ENCODE results near the gene ACP5. TPM values are rescaled to one million over a fixed set of nuclear protein-coding genes. Genes with fewer than 3 reads are reported as not detected.
A peak's percentile ranks its signal among the peaks of the same experiment; 100 is the strongest.

Gene ACP5
- total and polyA plus RNA-seq, 8 donors: 1.5 to 299 (median 3.5) TPM

- Histone ChIP-seq H3K27me3 (no peaks in the 10 kb centered on the region), H3K9me3 (no peaks in the 10 kb centered on the region), H3K4me1 (peaks cover 11 to 31% of the 10 kb centered on the region in 2 donors), H3K4me3 (no peak overlapping the region), H3K36me3 (no peaks in the 10 kb centered on the region), H3K27ac (no peak overlapping the region)
- no peak for TF ChIP-seq CTCF (IDR thresholded peaks at IDR 0.05)
- no peak for ATAC-seq
- intact Hi-C loops (cut with DNase I): no loop called here
- no peak for DNase-seq
Measured at GRCh38 chr19:11598746-11599145, 21.3 kb upstream of the ACP5 start.

GRCh38 chr19:11598103-11598483 is 20.6 kb upstream of the ACP5 start:
- Histone ChIP-seq H3K4me1 (peaks cover 11 to 31% of the 10 kb centered on the region in 2 donors), H3K27me3 (no peaks in the 10 kb centered on the region), H3K27ac (peak overlapping the region; percentile 88 to 93), H3K4me3 (peak overlapping the region; percentile 83 to 90), H3K36me3 (no peaks in the 10 kb centered on the region), H3K9me3 (no peaks in the 10 kb centered on the region)
- no peak for TF ChIP-seq CTCF (IDR thresholded peaks at IDR 0.05)
- ATAC-seq (no peak), DNase-seq (no peak)
- intact Hi-C loops (cut with DNase I): no loop called here

GRCh38 chr19:11597202-11598102 is 20.0 kb upstream of the ACP5 start, which contains the start of gene ZNF627:
TSS of gene ZNF627 (plus strand) at chr19:11597483. CDS start at chr19:11597628, 145 bp downstream.
- Histone ChIP-seq H3K4me1 (peaks cover 11 to 31% of the 10 kb centered on the region in 2 donors), H3K4me3 (peak within 1 kb of the TSS; percentile 83 to 90), H3K27me3 (no peaks in the 10 kb centered on the region), H3K9me3 (no peaks in the 10 kb centered on the region), H3K36me3 (no peaks in the 10 kb centered on the region), H3K27ac (peak within 1 kb of the TSS; percentile 88 to 93)
- DNase-seq: peak; percentile 96 to 99 (median 98)
- peak; percentile 99 for ATAC-seq
- TF ChIP-seq CTCF (IDR thresholded peaks at IDR 0.05): peak in 1 of 2 donors; percentile 38
- intact Hi-C loops (cut with DNase I): no loop called here

- Histone ChIP-seq H3K27me3 (no peaks in the 10 kb centered on the region), H3K4me1 (peaks cover 11 to 31% of the 10 kb centered on the region in 2 donors), H3K4me3 (no peak overlapping the region), H3K36me3 (no peaks in the 10 kb centered on the region), H3K27ac (no peak overlapping the region), H3K9me3 (no peaks in the 10 kb centered on the region)
- ATAC-seq (no peak), DNase-seq (no peak)
- no peak for TF ChIP-seq CTCF (IDR thresholded peaks at IDR 0.05)
- intact Hi-C loops (cut with DNase I): no loop called here
Measured at GRCh38 chr19:11596156-11596555, 18.7 kb upstream of the ACP5 start.

- H3K27ac ChIP-seq: no peak overlapping the region
Measured at GRCh38 chr19:11594084-11594483, 16.6 kb upstream of the ACP5 start.

More at GRCh38 chr19:11594084-11594483, 16.6 kb upstream of the ACP5 start:
- Histone ChIP-seq H3K4me3 (no peak overlapping the region), H3K9me3 (no peaks in the 10 kb centered on the region), H3K27me3 (no peaks in the 10 kb centered on the region), H3K36me3 (no peaks in the 10 kb centered on the region), H3K4me1 (peaks cover 11 to 16% of the 10 kb centered on the region in 2 donors)
- intact Hi-C loops (cut with DNase I): no loop called here
- no peak for ATAC-seq
- no peak for TF ChIP-seq CTCF (IDR thresholded peaks at IDR 0.05)
- DNase-seq: no peak

Data from left lung (tissue), 10 donors.